HG02610 (cell line): ENCODE data around the gene PHACTR2.
"Not testable (repeated sequence)": the region's sequence is repeated elsewhere in the genome, so short reads cannot be mapped to it uniquely, and the experiment has no call there.

Source experiments
- ATAC-seq: cut with Tn5 transposase; IDR thresholded peaks from one replicate; pipeline ENCODE4 v1.9.1; 2021; ENCODE audit warnings: mild to moderate bottlenecking, moderate library complexity; ENCODE audit not compliant: unreplicated experiment

PHACTR2 gene

GRCh38 chr6:143851706-143852105 is 173.9 kb downstream of the PHACTR2 start:
- ATAC-seq, result not testable (repeated sequence)

- ATAC-seq, result not testable (repeated sequence)
These were observed 177.3 kb downstream of the PHACTR2 start for GRCh38 chr6:143855057-143855456.

- ATAC-seq, result not testable (repeated sequence)
These were observed 179.0 kb downstream of the PHACTR2 start for GRCh38 chr6:143856762-143857161.

GRCh38 chr6:143857651-143858050 is 179.9 kb downstream of the PHACTR2 start:
- no peak for ATAC-seq

- no peak for ATAC-seq
These were observed 182.3 kb downstream of the PHACTR2 start for GRCh38 chr6:143859891-143860660.

GRCh38 chr6:143863771-143864170 is 186.0 kb downstream of the PHACTR2 start:
- no peak for ATAC-seq

- ATAC-seq, result no peak
These were observed 186.5 kb downstream of the PHACTR2 start, which contains the start of gene ZC2HC1B for GRCh38 chr6:143864234-143864633. Gene ZC2HC1B (plus strand): TSS chr6:143864474. CDS start chr6:143864540, 66 bp downstream.

- no peak for ATAC-seq
These were observed 189.5 kb downstream of the PHACTR2 start for GRCh38 chr6:143867236-143867635.

GRCh38 chr6:143868808-143869207 is 191.0 kb downstream of the PHACTR2 start:
- ATAC-seq, result not testable (repeated sequence)

GRCh38 chr6:143871202-143871730 is 193.5 kb downstream of the PHACTR2 start:
- ATAC-seq, result not testable (repeated sequence)

GRCh38 chr6:143872201-143872600 is 194.4 kb downstream of the PHACTR2 start:
- ATAC-seq, result peak; percentile 100

GRCh38 chr6:143873600-143873999 is 195.8 kb downstream of the PHACTR2 start:
- not testable (repeated sequence) for ATAC-seq

- ATAC-seq, result not testable (repeated sequence)
These were observed 196.7 kb downstream of the PHACTR2 start for GRCh38 chr6:143874503-143874902.

GRCh38 chr6:143877584-143878271 is 200.0 kb downstream of the PHACTR2 start:
- ATAC-seq, result peak; percentile 58

- no peak for ATAC-seq
These were observed 200.6 kb downstream of the PHACTR2 start for GRCh38 chr6:143878272-143878760.

GRCh38 chr6:143880412-143880811 is 202.6 kb downstream of the PHACTR2 start:
- no peak for ATAC-seq
